MCF 10A (cell line): ENCODE results near the gene HLX. TPM values are rescaled to one million over a fixed set of nuclear protein-coding genes. Genes with fewer than 3 reads are reported as not detected.
A peak's percentile ranks its signal among the peaks of the same experiment; 100 is the strongest.

Source experiments
- BruUV-seq: library from RNA; stranded (reverse); fragments of 400-500 nt; replicated peaks from 2 replicates; lab custom pipeline; 2021; lab: Mats Ljungman, UMichigan
- CTCF ChIA-PET: fragments of 300-600 bp; sonication (Branson Sonifier 250); formaldehyde crosslinking; extraction: SDS; loops from one replicate; lab custom pipeline; 2021; ENCODE audit warnings: antibody characterized with exemption, inconsistent platforms; lab: Yijun Ruan, JAX
- POLR2A ChIA-PET: fragments of 300-600, 350-650 bp; sonication (Branson Sonifier 250); formaldehyde crosslinking; extraction: SDS; loops from one replicate; lab custom pipeline; 2020; ENCODE audit warnings: antibody characterized with exemption, inconsistent platforms; lab: Yijun Ruan, JAX
- DNase-seq: peaks from one replicate; pipeline ENCODE4 v3.0.0-alpha.2; 2018; ENCODE audit not compliant: unreplicated experiment
- H3K27ac Mint-ChIP-seq: one replicate; pipeline ENCODE4 v1.8.0; 2022; ENCODE audit warnings: mild to moderate bottlenecking, low read depth, mixed read lengths; ENCODE audit not compliant: unreplicated experiment
- H3K27me3 Mint-ChIP-seq: one replicate; pipeline ENCODE4 v1.8.0; 2022; ENCODE audit warnings: mixed read lengths; ENCODE audit not compliant: insufficient read depth, unreplicated experiment
- H3K36me3 Mint-ChIP-seq: one replicate; pipeline ENCODE4 v1.8.0; 2022; ENCODE audit warnings: mild to moderate bottlenecking, moderate library complexity, mixed read lengths; ENCODE audit not compliant: insufficient read depth, unreplicated experiment
- H3K4me1 Mint-ChIP-seq: one replicate; pipeline ENCODE4 v1.8.0; 2022; ENCODE audit warnings: mixed read lengths; ENCODE audit not compliant: insufficient read depth, unreplicated experiment
- H3K4me3 Mint-ChIP-seq: one replicate; pipeline ENCODE4 v1.8.0; 2022; ENCODE audit warnings: mild to moderate bottlenecking, moderate library complexity, mixed read lengths; ENCODE audit not compliant: unreplicated experiment
- H3K9me3 Mint-ChIP-seq: one replicate; pipeline ENCODE4 v1.8.0; 2022; ENCODE audit warnings: mixed read lengths; ENCODE audit not compliant: unreplicated experiment
- CTCF ChIP-seq: fragments of 200-600 bp; IDR thresholded peaks from one replicate; pipeline ENCODE4 v1.8.0; 2022; ENCODE audit warnings: antibody characterized with exemption, mild to moderate bottlenecking; ENCODE audit not compliant: unreplicated experiment
- intact Hi-C: fragments of 100-400 bp; cut with micrococcal nuclease; formaldehyde crosslinking; loops from 2 replicates; pipeline ENCODE4 v1.14.1; 2022
- total RNA-seq: library from RNA; stranded (reverse); gene quantifications from 2 replicates; pipeline ENCODE4 v1.2.3, GENCODE V29; 2022

Gene HLX
- total RNA-seq, 1 experiment from 2014 or later: 2.3 TPM

- H3K27me3 Mint-ChIP-seq: no peaks in the 10 kb centered on the region
- TF ChIP-seq CTCF: no peak
- H3K4me3 Mint-ChIP-seq: no peak overlapping the region
- BruUV-seq: no TSS peak
- ChIA-PET CTCF (interaction anchor here (0.7 to 2.0 kb wide), 12 partner anchors 8 to 557 kb away, joined by 3 to 11 read pairs (median 4); no protein-coding TSS in a partner anchor), POLR2A (interaction anchor here (0.7 to 1.7 kb wide), 6 partner anchors 10 to 553 kb away, joined by 3 to 6 read pairs (median 3); no protein-coding TSS in a partner anchor)
- H3K36me3 Mint-ChIP-seq: no peaks in the 10 kb centered on the region
- no peak overlapping the region for H3K27ac Mint-ChIP-seq
- intact Hi-C loops: no loop called here
- H3K4me1 Mint-ChIP-seq: peaks cover 21% of the 10 kb centered on the region
- no peaks in the 10 kb centered on the region for H3K9me3 Mint-ChIP-seq
- peak; percentile 53 for DNase-seq
Measured at GRCh38 chr1:220882061-220882891, 3.0 kb downstream of the HLX start.

DNA sequence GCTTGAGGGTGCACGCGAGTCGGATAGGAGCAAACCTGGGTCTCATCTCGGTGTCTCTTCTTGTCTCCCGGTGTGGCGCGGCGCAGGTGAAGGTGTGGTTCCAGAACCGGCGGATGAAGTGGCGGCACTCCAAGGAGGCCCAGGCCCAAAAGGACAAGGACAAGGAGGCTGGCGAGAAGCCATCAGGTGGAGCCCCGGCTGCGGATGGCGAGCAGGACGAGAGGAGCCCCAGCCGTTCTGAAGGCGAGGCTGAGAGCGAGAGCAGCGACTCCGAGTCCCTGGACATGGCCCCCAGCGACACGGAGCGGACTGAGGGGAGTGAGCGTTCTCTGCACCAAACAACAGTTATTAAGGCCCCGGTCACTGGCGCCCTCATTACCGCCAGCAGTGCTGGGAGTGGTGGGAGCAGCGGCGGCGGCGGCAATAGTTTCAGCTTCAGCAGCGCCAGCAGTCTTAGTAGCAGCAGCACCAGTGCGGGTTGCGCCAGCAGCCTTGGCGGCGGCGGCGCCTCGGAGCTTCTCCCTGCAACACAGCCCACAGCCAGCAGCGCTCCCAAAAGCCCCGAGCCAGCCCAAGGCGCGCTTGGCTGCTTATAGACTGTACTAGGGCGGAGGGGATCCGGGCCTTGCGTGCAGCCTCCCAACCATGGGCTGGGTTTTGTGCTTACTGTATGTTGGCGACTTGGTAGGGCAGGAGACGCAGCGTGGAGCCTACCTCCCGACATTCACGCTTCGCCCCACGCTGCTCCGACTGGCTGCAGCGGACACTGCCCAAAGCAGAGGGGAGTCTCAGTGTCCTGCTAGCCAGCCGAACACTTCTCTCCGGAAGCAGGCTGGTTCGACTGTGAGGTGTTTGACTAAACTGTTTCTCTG lies 5.1 kb downstream of the HLX start:
- POLR2A ChIA-PET: interaction anchor here (0.7 kb wide), 1 partner anchor 409 kb away, joined by 3 read pairs; no protein-coding TSS in a partner anchor
- Mint-ChIP-seq H3K4me1 (peaks cover 21% of the 10 kb centered on the region), H3K27ac (peak overlapping the region; percentile 44), H3K9me3 (no peaks in the 10 kb centered on the region), H3K4me3 (no peak overlapping the region), H3K36me3 (no peaks in the 10 kb centered on the region), H3K27me3 (peaks cover 12% of the 10 kb centered on the region)
- TF ChIP-seq CTCF: no peak
- intact Hi-C loops: no loop called here
- no TSS peak for BruUV-seq
- CTCF ChIA-PET: interaction anchor here (0.7 kb wide), 1 partner anchor 364 kb away, joined by 3 read pairs; no protein-coding TSS in a partner anchor
- no peak for DNase-seq

DNA sequence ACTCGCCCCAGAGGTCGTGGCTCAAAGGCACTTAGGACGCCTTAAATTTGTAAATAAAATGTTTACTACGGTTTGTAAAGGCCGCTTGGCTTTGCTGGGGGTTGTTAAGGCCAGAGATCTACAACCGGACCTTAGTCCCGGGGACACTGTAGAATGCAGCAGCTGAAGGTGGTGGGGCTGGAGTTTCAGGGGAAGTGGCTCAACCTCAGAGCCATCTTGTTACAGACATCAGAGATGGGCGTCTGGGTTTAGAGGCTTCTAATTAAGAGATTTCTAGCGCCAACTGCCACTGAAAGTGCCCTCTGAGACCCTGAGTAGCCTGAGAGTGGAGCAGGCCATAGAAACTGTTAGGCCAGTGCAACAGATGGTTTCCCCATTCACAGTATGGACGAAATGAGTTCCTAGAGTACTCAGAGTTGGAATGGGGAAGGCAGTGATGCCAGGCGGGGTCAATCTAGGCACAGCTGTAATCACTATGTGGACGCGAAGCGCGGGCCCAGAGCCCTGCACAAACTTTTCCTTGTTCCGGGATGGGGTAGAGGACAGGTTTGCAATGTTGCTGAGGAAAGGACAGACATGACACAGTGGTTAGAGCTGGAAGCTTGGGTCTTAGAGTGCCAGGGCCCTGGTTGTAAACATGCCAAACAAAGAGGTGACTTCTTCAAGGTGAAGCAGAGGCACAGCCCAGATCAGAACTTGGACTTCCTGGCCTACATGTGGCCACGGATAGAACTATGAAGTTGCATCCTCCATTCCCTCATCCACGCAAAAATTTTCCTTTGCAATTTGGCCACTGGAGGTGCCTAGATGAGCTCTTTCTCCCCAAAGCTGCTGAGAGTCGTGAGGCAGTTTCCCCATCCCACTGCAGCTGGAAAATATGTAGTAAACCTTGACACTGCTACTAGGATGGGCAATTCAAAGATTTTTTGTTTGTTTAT lies 6.0 kb downstream of the HLX start:
- H3K4me1 Mint-ChIP-seq: peaks cover 19% of the 10 kb centered on the region
- TF ChIP-seq CTCF: no peak
- H3K36me3 Mint-ChIP-seq: no peaks in the 10 kb centered on the region
- peaks cover 12% of the 10 kb centered on the region for H3K27me3 Mint-ChIP-seq
- ChIA-PET POLR2A (interaction anchor here (0.6 to 1.7 kb wide), 5 partner anchors 10 to 546 kb away, joined by 3 to 5 read pairs (median 3); no protein-coding TSS in a partner anchor), CTCF (interaction anchor here (1.0 to 2.0 kb wide), 4 partner anchors 10 to 551 kb away, joined by 4 to 10 read pairs (median 5); no protein-coding TSS in a partner anchor)
- H3K27ac Mint-ChIP-seq: no peak overlapping the region
- H3K4me3 Mint-ChIP-seq: no peak overlapping the region
- intact Hi-C loops: no loop called here
- DNase-seq: no peak
- no TSS peak for BruUV-seq
- no peaks in the 10 kb centered on the region for H3K9me3 Mint-ChIP-seq
